HG03139 (cell line): ENCODE data around the gene LRRC37A.
A peak's percentile ranks its signal among the peaks of the same experiment; 100 is the strongest.
"Not testable (repeated sequence)": the region's sequence is repeated elsewhere in the genome, so short reads cannot be mapped to it uniquely, and the experiment has no call there.

ENCODE experiments used
- ATAC-seq: cut with Tn5 transposase; IDR thresholded peaks from one replicate; pipeline ENCODE4 v1.9.1; 2021; ENCODE audit not compliant: unreplicated experiment

Gene LRRC37A

DNA sequence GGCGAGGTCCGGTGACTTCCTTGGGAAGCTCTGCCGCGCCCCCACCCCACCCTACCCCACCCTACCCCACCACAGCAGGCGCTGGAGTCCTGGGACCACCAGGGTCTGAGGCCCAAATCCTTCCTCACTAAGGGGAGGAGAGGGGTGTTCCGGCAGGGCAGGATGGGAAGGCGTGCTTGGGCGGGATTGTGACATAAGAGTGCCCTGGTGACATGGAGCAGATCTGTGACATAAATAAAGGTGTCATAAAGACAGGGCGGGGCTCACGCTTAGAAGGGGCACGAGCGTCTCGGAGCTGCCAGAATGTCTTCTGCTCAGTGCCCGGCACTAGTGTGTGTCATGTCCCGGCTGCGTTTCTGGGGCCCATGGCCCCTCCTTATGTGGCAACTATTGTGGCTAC lies at the start of gene LRRC37A:
Gene LRRC37A (plus strand): TSS at position 301 of the 400 bp plus-strand sequence. CDS start 3 bp downstream, at position 304.
- ATAC-seq: not testable (repeated sequence)

DNA sequence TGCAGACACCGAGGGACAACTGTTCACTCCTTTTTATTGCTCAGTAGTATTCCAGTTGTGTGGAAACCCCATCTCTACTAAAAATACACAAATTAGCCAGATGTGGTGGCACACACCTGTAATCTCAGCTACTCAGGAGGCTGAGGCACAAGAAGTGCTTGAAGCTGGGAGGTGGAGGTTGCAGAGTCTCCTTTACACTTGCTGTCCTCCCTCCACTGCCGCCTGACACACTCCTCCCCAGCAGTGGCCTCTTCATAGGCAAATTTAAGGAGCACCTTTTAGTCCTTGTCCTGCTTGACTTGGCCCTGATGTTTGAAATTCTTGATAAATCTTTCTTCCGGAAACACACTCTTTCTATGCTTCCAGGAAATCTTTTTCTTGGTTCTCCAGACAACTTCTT lies 45.8 kb upstream of the LRRC37A start:
- not testable (repeated sequence) for ATAC-seq

DNA sequence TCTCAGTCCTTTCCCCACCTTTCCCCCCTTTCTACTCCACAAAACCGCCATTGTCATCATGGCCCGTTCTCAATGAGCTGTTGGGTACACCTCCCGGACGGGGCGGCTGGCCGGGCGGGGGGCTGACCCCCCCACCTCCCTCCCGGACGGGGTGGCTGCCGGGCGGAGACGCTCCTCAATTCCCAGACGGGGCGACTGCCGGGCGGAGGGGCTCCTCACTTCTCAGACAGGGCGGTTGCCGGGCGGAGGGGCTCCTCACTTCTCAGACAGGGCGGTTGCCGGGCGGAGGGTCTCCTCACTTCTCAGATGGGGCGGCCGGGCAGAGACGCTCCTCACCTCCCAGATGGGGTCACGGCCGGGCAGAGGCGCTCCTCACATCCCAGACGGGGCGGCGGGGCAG lies 42.1 kb upstream of the LRRC37A start:
- ATAC-seq: not testable (repeated sequence)

DNA sequence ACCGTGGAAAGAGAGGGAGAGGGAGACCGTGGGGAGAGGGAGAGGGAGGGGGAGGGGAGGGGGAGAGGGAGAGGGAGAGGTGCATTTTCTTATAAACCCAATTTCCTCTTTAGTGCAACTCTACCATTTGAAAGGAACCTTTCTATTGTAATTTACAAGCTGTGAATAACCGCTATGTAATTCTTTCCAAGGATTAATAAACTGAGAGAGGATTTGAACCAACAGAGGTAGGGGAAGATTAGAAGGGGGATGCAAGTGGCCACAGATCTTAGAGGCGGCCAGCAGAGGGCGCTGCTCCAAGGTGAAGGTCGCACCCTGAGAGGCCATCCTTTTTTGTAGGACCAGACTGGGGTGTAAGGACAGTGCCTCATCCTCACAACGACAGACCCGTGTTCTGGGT lies 41.2 kb upstream of the LRRC37A start:
- not testable (repeated sequence) for ATAC-seq

DNA sequence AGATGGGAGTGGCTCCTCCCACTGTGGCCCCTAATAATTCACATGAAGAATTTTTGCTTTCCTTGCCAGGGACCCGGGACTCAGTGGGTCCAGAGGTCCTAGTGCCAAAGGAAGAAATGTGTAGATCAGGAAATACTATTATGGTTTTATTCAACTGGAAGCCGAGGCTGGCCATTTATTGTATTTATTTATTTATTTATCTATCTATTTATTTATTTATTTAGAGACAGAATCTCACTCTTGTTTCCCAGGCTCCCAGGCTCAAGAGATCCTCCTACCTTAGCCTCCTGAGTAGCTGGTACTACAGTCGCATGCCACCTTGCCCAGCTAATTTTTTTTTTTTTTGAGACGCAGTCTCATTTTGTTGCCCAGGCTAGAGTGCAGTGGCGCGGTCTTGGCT lies 40.7 kb upstream of the LRRC37A start:
- not testable (repeated sequence) for ATAC-seq

DNA sequence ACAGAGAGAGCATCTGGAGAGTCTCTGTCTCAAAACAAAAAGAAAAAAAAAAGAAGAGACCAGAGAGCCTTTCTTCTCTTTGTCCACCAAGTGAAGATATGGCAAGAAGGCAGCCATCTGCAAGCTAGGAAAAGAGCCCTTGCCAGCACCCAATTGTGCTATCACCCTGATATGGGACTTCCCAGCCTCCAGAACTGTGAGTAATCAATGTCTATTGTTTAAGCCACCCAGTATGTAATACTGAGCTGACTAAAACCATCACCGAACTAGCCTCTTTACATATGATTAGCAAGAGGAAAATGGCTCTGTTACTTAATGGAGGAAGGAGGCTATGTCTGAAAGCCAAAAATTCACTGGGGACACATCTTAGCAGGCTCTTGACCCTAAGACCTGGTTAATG lies 38.6 kb upstream of the LRRC37A start:
- ATAC-seq: not testable (repeated sequence)

DNA sequence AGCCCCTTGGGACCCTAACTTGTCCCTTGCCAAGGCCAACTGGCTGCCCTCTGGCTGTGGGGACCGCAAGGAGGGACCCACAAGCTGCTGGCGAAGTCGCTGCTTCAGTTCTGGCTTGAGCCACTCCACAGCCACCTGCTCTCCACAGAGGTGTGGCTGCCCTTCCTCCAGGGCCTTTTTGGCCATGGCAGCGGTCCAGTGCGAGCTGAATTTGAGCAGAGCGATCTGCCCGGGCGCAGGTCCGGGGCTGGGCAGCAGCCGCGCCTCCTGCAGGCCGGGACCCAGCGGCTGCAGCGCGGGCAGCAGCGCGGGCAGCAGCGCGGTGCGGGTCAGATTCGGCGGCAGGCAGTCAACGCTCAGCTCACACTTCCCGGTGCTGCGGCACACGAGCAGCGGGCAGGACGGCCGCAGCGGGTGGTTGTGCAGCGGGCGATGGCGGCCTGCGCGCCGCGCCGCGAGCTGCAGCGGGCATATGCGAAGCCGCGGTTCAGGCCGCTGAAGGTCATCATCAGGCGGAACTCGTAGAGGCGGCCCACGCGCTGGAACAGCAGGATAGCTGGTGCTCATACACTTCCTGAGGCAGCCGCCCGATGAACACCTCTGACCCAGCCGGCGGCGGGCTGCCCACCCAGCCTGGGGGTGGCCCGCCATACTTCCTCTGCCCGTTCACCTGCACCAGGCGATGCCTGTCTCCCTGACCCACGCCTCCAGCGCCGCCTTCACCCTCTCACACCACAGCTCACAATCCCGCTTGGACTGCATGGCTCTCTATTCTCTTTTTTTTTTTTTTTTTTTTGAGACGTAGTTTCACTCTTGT lies 34.9 kb upstream of the LRRC37A start:
- not testable (repeated sequence) for ATAC-seq

DNA sequence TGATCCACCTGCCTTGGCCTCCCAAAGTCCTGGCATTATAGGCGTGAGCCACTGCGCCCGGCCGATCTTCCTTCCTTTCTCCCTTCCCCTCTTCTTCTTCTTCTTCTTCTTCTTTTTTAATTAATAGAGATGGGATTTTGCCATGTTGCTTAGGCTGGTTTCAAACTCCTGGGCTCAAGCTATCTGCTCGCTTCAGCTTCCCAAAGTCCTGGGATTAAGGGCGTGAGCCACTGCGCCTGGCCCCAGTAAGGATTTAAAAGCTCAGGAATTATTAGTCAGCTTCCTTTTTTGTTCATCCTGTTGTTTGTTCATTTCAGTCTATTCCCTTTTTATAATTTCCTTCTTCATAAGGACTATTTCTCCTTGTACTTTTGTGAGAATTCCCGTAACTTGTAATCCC lies 32.7 kb upstream of the LRRC37A start:
- ATAC-seq: no peak

DNA sequence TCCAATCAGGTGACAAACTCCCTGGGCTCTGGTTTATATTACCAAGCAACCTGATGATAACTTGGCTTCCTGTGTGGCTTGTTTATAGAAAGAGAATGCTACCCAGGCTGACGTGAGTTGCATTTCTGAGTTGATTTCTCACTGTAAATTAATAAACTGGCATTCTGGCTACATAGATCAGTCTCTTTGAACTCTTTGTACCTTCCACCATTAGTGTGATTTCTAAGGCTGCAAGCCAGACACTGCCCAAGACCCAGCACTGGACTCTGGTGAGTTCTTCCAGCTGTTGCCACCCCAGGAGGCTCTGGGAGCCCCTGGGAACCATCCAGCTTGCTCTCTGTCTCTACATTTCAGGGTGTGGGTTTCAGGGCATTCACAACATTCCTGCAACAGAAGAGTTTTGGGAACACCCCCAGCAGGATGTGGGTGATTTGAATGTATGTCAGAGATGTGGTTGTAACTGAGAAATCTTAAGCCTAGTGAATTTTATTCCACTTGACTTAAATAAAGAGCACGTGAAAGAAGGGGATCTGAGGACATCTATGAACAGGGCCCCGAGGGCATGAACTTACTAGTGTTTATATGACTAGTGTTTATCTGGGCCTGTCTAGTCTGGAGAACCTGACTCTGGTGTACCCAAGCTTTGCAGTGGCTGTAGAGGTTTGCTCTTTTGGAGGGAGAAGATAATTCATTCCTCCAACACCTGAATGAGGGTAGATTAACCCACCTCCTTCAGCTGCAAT lies 30.3 kb upstream of the LRRC37A start:
- ATAC-seq: no peak

DNA sequence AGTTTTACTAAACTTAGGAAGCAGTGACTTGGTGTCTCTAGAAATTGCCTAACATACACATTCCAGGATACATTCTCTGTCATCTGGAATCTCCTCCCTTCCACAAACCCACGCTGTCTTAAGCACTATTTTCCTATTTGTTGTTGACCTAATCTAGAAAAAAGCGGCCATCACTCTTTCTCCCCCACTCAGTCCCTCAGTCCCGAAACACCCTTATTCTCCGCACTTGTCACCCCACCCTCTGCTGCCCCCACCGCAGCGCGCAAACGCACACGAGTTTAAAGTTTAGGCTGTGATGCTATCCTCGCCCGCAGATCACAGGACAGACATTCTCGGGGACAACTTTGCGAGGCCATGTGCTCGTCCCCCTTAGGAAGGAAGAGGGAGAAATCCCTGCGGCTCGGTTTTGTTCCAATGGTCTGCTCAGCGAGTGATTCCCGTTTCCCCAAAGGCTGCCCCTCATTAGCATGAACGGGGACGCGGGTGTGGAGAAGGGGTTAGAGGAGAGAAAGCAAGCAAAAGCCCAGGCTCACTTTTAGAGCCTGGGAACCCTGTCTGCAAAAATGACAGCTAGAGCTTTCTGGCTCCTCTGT lies 28.8 kb upstream of the LRRC37A start:
- not testable (repeated sequence) for ATAC-seq

DNA sequence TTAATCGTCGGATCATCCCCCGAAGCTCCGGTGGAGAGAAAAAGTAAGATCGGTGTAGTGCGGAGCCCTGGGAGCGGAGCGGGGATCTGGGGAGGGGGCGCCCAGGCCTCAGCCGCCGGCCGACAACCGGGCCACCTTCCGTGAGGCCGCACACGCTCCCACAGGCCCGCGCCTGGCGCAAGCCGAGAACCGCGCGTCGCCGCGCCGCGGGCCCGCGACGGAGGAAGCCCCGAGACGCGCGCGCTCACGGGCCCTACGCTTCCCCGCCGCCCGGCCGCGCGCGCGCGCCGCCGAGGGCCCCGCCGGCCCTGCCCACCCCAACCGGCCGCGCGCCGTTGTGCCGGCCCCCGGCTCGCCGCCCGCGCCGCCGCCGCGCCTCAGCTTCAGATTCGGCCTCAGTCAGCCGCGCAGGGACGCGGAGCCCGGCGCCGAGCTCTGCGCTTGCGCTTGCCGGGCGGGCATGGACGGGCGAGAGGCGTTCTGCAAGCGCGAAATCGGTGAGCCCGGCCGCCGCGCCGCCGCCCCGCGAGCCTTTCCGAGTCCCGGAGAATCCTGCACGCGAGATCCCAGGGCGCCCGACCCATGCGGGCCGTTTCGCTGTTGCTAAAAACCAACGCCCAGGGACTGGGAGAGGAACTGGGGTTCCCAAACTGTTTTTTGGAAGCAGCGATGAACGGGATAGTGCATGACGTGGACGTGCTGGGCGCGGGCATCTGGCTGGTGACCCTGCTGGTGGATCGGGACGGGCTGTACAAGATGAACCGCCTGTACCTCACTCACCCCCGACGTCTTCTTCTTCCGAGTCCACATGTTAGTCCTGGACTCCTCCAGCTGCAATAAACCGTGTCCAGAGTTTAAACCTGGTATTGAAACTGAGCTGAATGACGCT lies 28.0 kb upstream of the LRRC37A start:
- ATAC-seq: peak; percentile 68

DNA sequence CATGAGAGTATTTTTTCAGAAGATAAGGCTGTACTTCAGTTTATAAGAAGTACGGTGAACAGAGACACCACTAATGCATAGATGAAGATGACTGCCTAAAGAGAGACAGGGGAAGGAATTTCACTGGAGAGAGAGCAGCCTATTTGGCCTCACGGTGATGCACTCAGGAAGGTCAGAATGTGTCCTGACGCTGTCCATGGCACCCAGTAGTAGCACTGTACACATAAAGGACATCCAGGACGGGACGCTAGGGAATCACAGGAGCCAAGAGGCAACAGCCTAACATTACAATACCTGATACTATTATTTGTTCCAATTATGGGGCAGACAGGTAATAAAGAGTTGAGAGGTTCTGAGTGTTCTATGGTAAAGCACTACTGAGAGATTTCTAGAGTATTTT lies 24.9 kb upstream of the LRRC37A start:
- no peak for ATAC-seq

DNA sequence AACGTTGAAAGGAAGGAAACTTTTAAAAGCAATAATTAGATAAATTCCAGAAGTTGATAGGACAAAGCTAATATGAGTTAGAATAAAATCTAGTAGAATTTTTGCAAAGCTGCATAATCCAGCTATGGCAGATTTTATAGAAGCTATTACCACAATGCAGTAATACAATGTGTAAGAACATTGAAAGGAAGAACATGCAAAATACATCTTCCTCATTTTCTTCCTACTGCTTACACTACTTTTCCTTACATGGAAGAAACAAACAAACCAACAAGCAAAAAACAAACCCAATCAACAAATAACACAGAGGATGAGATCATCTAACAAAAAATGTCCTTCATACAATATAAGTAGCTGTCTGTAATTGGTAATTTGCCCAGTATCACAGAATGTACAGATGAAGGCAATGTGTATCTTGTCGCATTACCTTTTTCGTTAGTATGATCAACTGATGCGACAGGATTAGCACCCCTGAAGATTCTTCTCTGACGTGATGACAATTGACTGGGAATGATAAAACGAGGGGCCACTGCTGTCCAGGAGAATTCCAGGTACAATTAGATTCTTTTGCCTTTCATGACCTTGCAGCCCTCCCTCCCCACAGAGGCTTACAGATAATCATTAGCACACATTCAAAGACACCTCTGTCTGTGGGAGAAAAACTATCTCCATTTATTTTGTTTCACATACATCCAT lies 21.2 kb upstream of the LRRC37A start:
- ATAC-seq: no peak

DNA sequence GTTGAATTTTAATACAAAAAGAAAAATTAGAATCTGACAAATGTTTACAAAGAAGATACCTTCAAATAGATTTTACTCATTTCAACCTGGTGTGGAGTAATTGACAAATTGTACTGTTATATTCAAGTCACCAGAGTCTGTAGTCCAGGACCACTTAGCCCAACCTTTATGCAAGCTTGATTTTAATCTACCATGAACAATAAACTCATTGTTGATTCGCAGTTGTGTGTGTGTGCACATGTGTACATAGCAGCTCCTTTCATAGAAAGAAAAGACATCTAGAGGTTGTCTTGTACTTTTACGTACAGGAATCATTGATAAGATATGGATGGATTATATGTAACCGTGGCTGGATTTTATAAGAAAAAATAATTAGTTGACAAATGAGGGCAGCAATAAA lies 20.7 kb upstream of the LRRC37A start:
- ATAC-seq: no peak

DNA sequence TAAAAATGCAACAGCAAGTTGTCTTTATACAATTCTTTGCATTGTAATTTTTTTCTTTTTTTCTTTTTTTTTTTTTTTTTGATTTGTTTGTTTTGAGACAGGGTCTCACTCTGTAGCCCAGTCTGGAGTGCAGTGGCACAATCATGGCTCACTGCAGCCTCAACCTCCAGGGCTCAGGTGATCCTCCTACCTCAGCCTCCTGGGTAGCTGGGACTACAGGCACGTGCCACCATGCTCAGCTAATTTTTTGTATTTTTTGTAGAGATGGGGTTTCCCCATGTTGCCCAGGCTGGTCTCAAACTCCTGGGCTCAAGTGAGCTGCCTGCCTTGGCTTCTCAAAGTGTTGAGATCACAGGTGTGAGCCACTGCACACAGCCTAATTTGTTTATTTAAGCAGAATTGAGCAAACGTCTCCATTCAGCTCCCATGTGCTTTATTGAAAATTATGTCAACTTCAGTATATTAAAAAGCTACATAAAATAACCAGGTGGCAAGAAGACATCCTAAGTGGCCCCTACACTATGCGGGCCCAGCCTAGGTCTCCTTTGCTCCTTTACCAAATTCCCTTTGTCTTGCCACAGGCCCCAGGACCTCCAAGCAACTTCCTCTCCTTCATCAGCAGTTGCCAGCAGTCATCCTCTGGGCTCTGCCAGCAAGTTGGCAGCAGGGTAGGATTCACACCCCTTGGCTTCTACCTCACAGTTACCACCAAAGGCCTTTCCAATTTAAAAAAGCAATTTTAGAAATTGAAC lies 18.0 kb upstream of the LRRC37A start:
- ATAC-seq: not testable (repeated sequence)

DNA sequence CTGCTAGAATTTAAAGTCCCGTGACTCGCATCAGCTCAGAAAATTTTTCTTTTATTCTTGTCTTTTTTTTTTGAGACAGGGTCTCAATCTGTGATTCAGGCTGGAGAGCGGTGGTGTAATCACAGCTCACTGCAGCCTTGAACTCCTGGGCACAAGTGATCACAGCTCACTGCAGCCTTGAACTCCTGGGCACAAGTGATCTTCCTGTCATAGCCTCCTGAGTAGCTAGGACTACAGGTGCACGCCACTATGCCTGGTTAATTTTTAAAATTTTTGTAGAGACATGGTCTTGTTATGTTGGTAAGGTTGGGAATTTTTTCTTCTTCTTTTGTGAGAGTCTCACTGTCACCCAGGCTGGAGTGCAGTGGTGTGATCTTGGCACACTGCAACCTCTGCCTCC lies 13.6 kb upstream of the LRRC37A start:
- not testable (repeated sequence) for ATAC-seq

DNA sequence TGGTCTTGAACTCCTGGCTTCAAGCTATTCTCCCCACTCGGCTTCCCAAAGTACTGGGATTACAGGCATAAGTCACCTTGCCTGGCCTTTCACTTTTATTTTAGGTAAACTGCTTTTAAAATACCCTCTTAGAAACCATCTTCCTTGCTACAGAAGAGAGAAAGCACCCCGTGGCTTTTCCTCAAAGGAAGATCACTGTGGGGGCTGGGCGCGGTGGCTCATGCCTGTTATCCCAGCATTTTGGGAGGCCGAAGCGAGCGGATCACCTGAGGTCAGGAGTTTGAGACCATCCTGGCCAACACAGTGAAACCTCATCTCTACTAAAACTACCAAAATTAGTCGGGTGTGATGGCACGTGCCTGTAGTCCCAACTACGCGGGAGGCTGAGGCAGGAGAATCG lies 12.3 kb upstream of the LRRC37A start:
- ATAC-seq: not testable (repeated sequence)

DNA sequence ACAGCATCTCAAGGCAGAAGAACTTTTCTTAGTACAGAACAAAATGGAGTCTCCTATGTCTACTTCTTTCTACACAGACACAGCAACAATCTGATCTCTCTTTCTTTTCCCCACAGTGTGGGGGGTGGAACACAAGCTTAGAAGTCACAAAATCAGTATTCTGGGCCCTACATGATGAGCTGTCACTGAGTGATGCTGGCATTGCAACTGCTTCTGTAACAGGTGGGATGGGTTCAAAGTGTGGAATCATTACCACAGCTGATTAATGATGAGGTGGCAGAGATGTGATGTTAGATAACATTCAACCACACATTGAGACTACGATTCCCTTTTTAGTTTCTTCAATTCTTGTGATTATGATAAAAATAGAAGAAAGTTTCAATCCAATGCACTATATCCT lies 10.5 kb upstream of the LRRC37A start:
- ATAC-seq: not testable (repeated sequence)

DNA sequence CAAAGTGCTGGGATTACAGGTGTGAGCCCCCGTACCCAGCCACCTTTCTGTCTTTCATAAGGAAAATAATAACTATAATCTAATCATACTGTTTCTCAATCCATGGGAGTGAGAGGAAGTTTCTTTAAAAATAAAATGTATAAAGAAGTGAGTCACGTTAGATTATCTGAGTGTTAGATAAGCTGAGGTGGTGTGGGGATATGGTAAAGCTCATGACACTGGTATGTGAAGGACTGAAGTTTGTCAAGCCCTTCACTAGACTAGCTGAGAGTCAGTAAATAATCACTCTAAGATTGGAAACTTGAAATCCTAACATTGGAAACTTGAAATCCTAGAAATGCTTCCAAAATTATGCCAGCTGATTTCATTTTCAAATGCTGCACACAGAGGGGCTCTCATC lies 9.4 kb upstream of the LRRC37A start:
- ATAC-seq: not testable (repeated sequence)
